Activated CD4-positive, CD25-positive, alpha-beta regulatory T cell treated with anti-CD3 and anti-CD28 coated beads, Interleukin-2, amount 50 U/mL, for 24 hours (primary cell): Measurements from ENCODE around the gene NOG.

ENCODE experiments used
- ATAC-seq, 2 donors: fragments of 150-1000 bp; cut with Tn5 transposase; one replicate each; pipeline ENCODE4 v1.10.0; 2021; ENCODE audit warnings: mild to moderate bottlenecking in 1 of 2, moderate library complexity in 1 of 2

The NOG gene

DNA sequence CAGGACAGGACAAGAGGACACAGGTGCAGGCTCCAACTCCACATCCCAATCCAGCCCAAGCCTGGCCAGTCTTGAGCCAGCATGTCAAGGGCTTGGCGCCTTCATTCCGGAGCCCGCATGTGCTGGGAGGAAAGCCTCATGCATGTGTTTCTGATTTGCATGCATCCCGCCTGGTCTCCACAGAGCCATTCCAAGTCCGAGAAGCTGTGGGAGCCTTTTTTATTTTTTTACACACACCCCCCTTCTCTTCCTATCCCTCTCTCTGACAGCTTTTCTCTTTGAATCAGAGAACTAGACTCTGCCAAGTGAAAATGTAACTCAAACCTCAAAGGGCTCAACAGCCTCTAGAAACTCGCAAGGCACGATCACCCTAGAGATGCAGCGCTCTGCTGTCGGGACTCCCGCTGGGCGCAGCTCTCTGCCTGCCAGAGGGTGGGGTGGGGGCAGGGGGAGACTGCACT lies 45.1 kb downstream of the NOG start:
- ATAC-seq: no peak

DNA sequence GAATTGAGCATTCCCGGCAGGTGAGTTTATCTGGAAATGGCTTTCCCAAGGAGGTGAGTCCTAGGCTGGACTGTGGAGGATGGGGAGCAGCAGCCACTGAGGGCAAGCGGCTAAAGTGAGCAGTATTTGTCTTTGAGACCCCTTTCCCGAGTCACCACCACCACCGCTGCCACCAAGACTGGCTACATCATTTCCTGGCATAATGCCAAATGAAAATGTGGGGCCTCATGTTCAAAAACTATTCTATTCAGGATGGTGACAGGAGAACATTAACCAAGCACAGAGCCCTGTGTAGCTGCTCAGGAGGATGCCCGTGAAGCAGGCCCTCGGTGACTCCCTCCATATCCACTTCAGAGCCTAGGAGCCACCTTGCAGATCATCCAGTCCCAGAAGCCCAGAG lies 46.0 kb downstream of the NOG start:
- ATAC-seq: no peak

GRCh38 chr17:56640116-56640515 lies 46.6 kb downstream of the NOG start:
- ATAC-seq: no peak

- ATAC-seq: no peak
Measured at GRCh38 chr17:56641373-56641772, 47.9 kb downstream of the NOG start.

GRCh38 chr17:56641894-56642293 lies 48.4 kb downstream of the NOG start:
- ATAC-seq: no peak

DNA sequence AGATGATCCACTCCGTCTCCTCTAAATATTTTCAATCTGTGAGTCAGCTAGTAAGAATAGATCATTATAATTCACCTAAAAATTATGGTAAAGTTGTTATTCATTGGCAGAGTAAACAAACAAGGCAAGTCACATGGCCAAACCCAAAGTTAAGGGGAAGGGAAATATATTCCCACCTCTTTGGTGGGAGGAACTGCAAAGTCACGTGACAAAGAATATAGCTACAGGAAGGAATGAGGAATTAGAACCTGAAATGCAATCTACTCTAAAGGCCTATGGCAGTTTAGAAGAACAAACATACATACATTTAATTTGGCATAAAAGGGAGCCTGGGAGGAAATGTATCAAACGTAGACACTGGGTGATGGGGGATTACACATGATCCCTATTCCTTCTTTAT lies 48.9 kb downstream of the NOG start:
- ATAC-seq: no peak
